ENCODE data around the gene CA7.

The CA7 gene

DNA sequence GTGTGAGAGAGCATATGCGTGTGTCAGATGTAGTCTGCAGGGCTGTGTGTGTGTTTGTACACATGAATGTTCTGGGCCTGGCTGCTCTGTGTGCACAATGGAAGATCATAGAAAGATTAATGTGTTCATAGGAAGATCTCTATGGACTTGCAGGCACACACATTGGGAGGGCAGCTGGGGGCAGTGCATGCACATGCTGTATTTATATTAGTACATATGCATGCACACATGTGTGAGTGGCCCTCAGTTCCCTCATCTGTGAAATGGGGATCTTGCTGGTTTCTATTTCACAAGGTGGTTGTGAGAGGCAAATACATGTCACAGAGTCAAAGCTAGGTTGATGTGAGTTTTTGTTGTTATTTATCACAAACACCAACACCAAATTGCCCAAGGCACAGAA is 2.1 kb downstream of the CA7 start:
- Histone ChIP-seq H3K4me3 (ENCODE audit: low read length) (no peak overlapping the region), H3K36me3 (ENCODE audit: control insufficient read depth, insufficient read depth, low read length, severe bottlenecking) (no peaks in the 10 kb centered on the region), H3K27me3 (replicated peaks; ENCODE audit: control insufficient read depth, insufficient read depth, low read length) (peaks cover 28% of the 10 kb centered on the region)

DNA sequence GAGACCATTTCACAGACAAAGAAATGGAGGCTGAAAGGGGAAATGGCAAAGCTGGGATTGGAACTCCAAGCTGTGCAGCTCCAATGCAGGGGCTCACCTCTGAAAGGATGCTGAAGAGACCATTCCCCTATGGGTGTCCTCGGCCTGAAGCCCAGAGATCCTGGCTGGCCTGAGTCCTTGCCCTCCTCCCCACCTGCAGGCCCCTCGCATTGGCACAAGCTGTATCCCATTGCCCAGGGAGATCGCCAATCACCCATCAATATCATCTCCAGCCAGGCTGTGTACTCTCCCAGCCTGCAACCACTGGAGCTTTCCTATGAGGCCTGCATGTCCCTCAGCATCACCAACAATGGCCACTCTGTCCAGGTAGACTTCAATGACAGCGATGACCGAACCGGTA is 2.6 kb downstream of the CA7 start:
- Histone ChIP-seq H3K36me3 (ENCODE audit: control insufficient read depth, insufficient read depth, low read length, severe bottlenecking) (no peaks in the 10 kb centered on the region), H3K27me3 (replicated peaks; ENCODE audit: control insufficient read depth, insufficient read depth, low read length) (peaks cover 31% of the 10 kb centered on the region)

More for the DNA sequence above, 2.1 kb downstream of the CA7 start:
- Histone ChIP-seq H3K4me1 (ENCODE audit: control insufficient read depth, insufficient read depth, low read length) (peaks cover 3% of the 10 kb centered on the region), H3K9me3 (ENCODE audit: control insufficient read depth, low read length) (no peaks in the 10 kb centered on the region), H3K9ac (ENCODE audit: low read length) (no peak overlapping the region)
- DNase-seq (ENCODE audit: low read depth), result no peak

DNA sequence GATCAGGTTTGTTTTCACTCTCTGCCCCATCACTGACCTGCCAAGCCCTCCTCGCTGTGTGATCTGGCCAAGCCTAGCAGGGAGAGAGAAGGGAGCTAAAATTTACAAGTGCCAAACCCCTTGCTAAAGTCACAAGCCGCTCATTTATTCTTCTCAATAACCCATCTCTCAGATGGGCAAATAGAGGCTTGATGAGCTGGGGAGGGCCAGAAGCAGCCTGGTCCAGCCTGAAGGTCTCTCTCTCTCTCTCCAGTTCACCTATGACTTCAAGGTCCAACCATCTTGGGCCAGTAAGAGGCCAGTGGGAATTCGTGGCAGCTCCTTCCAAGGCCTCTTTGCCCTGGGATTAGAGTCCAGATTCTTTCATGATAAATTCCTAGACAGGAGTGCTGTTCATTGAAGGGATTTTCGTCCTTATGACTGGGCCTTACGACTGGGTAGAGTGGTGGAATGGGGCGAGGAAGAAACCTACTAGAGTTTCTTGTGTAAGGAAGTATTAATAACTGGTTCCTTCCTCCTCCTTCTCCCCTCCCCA is 3.4 kb downstream of the CA7 start:
- DNase-seq (ENCODE audit: low read depth), result no peak
- H3K36me3 ChIP-seq (ENCODE audit: control insufficient read depth, insufficient read depth, low read length, severe bottlenecking), result no peaks in the 10 kb centered on the region

More for the DNA sequence above, 2.6 kb downstream of the CA7 start:
- Histone ChIP-seq H3K4me3 (ENCODE audit: low read length) (no peak overlapping the region), H3K9ac (ENCODE audit: low read length) (no peak overlapping the region), H3K4me1 (ENCODE audit: control insufficient read depth, insufficient read depth, low read length) (peaks cover 3% of the 10 kb centered on the region), H3K9me3 (ENCODE audit: control insufficient read depth, low read length) (no peaks in the 10 kb centered on the region)
- DNase-seq (ENCODE audit: low read depth), result no peak

DNA sequence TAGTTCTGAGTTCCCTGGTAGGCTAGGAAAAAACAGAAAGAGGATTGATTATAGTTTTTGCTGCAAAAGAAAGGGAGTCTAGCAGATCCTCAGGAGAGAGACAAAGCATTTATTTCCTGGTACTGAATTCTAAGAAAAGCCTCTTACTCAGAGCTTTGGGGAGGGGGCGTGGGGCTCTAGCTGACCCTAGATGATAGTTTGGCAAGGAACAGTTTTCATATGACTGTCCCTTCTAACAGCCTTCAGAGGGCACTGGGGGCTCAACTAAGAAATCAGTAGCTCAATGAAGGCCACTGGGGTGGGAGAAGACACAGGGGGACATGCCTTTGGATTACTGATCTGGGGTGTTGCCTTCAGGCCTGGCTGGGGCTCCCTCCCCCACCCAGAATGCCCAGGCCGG is 4.0 kb downstream of the CA7 start:
- no peaks in the 10 kb centered on the region for H3K36me3 ChIP-seq (ENCODE audit: control insufficient read depth, insufficient read depth, low read length, severe bottlenecking)
- peaks cover 3% of the 10 kb centered on the region for H3K4me1 ChIP-seq (ENCODE audit: control insufficient read depth, insufficient read depth, low read length)
- peaks cover 31% of the 10 kb centered on the region for H3K27me3 ChIP-seq (replicated peaks; ENCODE audit: control insufficient read depth, insufficient read depth, low read length)
- no peaks in the 10 kb centered on the region for H3K9me3 ChIP-seq (ENCODE audit: control insufficient read depth, low read length)
- H3K4me3 ChIP-seq (ENCODE audit: low read length), result no peak overlapping the region
- no peak overlapping the region for H3K9ac ChIP-seq (ENCODE audit: low read length)
- no peak for DNase-seq (ENCODE audit: low read depth)

More for the DNA sequence above, 3.4 kb downstream of the CA7 start:
- no peak overlapping the region for H3K9ac ChIP-seq (ENCODE audit: low read length)
- H3K9me3 ChIP-seq (ENCODE audit: control insufficient read depth, low read length), result no peaks in the 10 kb centered on the region
- H3K27me3 ChIP-seq (replicated peaks; ENCODE audit: control insufficient read depth, insufficient read depth, low read length), result peaks cover 31% of the 10 kb centered on the region
- H3K4me1 ChIP-seq (ENCODE audit: control insufficient read depth, insufficient read depth, low read length), result peaks cover 3% of the 10 kb centered on the region
- H3K4me3 ChIP-seq (ENCODE audit: low read length), result no peak overlapping the region

DNA sequence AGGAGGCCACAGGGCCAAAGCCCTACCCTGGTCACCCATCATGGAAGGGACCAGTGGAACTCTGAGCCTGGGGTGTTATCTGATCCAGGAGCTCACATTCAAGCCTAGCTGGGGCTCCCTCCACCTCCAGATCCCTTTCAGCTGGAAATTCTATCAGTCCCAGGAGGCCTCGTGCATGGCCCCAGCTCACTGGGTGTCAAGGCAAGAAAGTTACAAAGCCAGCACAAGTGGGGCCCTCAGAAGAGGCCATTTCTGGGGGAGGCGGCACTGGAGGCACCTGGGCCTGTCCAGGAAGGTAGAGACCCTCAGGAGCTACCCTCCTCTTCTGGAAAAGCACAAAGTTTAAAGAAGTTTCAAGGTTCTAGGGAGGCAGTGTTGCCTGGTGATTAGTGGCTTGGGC is 4.8 kb downstream of the CA7 start:
- Histone ChIP-seq H3K4me3 (ENCODE audit: low read length) (no peak overlapping the region), H3K4me1 (ENCODE audit: control insufficient read depth, insufficient read depth, low read length) (peaks cover 3% of the 10 kb centered on the region), H3K27me3 (replicated peaks; ENCODE audit: control insufficient read depth, insufficient read depth, low read length) (peaks cover 32% of the 10 kb centered on the region), H3K9ac (ENCODE audit: low read length) (no peak overlapping the region), H3K9me3 (ENCODE audit: control insufficient read depth, low read length) (no peaks in the 10 kb centered on the region), H3K36me3 (ENCODE audit: control insufficient read depth, insufficient read depth, low read length, severe bottlenecking) (no peaks in the 10 kb centered on the region)
- DNase-seq (ENCODE audit: low read depth), result no peak

DNA sequence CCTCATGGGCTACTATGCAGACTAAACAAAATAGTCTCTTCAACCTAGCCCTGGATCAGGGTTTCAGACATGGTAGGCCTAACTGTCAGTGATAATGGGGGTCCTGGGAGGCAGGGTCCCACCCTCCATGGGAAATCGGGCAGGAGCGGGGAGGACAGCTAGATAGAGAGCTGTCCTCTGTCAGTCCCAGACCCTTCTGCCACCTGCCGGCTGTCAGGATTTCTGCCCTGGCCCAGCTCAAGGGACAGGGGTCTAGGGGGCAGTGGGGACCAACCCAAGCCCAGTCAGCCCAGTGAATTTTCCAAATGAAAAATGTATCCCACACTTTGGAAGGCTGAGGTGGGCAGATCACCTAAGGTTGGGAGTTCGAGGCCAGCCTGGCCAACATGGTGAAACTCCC is 5.3 kb downstream of the CA7 start:
- H3K36me3 ChIP-seq (ENCODE audit: control insufficient read depth, insufficient read depth, low read length, severe bottlenecking), result no peaks in the 10 kb centered on the region
- no peaks in the 10 kb centered on the region for H3K9me3 ChIP-seq (ENCODE audit: control insufficient read depth, low read length)
- H3K27me3 ChIP-seq (replicated peaks; ENCODE audit: control insufficient read depth, insufficient read depth, low read length), result peaks cover 33% of the 10 kb centered on the region
- no peak for DNase-seq (ENCODE audit: low read depth)
- H3K4me3 ChIP-seq (ENCODE audit: low read length), result no peak overlapping the region
- H3K4me1 ChIP-seq (ENCODE audit: control insufficient read depth, insufficient read depth, low read length), result peaks cover 3% of the 10 kb centered on the region
- H3K9ac ChIP-seq (ENCODE audit: low read length), result no peak overlapping the region

DNA sequence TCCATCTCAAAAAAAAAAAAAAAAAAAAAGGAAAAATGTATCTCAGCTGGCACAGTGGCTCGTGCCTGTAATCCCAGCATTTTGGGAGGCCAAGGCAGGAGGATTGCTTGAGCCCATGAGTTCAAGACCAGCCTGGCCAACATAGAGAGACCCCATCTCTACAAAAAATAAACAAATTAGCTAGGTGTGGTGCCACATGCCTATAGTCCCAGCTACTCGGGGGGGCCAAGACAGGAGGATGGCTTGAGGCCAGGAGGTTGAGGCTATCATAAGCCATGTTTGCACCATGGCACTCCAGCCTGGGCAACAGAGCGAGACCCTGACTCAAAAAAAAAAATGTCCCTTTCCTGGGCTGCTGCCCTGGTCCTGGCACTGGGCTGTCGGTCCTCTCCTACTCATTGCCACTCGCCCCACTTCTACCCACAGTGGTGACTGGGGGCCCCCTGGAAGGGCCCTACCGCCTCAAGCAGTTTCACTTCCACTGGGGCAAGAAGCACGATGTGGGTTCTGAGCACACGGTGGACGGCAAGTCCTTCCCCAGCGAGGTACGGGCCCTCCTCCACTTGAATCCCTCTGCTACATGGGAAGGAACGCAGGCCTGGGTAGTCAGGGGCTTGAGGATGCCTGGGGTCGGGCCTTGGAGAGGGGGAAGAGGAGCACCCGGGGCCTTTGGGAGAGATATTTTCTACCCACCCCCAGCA is 6.1 kb downstream of the CA7 start:
- DNase-seq (ENCODE audit: low read depth), result no peak
- Histone ChIP-seq H3K4me1 (ENCODE audit: control insufficient read depth, insufficient read depth, low read length) (no peaks in the 10 kb centered on the region), H3K4me3 (ENCODE audit: low read length) (no peak overlapping the region), H3K9ac (ENCODE audit: low read length) (no peak overlapping the region), H3K9me3 (ENCODE audit: control insufficient read depth, low read length) (no peaks in the 10 kb centered on the region), H3K36me3 (ENCODE audit: control insufficient read depth, insufficient read depth, low read length, severe bottlenecking) (no peaks in the 10 kb centered on the region), H3K27me3 (replicated peaks; ENCODE audit: control insufficient read depth, insufficient read depth, low read length) (peaks cover 27% of the 10 kb centered on the region)

DNA sequence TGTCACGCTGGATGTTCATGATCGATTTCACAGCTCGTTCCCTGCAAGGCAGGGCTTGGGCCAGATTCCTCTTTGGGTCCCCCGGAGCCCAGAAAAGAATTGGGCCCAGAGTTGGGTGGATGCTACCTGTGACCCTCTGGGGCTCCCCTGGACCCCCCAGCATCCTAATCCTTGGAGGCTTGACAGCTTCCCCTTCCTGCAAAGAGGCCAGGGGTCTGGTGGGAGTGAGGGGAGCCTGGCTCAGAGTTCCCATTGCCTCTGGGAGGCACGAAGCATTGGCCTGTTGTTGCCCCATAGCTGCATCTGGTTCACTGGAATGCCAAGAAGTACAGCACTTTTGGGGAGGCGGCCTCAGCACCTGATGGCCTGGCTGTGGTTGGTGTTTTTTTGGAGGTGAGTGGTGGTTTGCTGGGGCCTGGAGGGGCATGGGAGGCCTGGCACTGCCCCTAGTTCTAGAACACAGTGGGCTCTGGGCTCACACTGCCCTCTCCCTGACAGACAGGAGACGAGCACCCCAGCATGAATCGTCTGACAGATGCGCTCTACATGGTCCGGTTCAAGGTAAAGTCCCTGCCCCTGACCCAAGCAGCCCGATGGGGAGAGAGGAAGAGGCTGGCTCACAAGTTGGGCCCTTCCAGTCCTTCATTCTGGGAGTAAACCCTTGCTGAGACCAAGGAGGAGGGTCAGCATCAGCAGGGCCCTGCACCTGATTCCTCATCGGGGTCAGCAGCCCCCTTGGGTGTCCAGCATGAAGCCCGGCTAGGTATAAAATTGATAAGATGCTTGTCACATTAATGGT is 7.2 kb downstream of the CA7 start:
- Histone ChIP-seq H3K4me3 (ENCODE audit: low read length) (no peak overlapping the region), H3K27me3 (replicated peaks; ENCODE audit: control insufficient read depth, insufficient read depth, low read length) (peaks cover 18% of the 10 kb centered on the region), H3K9ac (ENCODE audit: low read length) (no peak overlapping the region), H3K36me3 (ENCODE audit: control insufficient read depth, insufficient read depth, low read length, severe bottlenecking) (no peaks in the 10 kb centered on the region), H3K4me1 (ENCODE audit: control insufficient read depth, insufficient read depth, low read length) (no peaks in the 10 kb centered on the region), H3K9me3 (ENCODE audit: control insufficient read depth, low read length) (no peaks in the 10 kb centered on the region)
- no peak for DNase-seq (ENCODE audit: low read depth)

DNA sequence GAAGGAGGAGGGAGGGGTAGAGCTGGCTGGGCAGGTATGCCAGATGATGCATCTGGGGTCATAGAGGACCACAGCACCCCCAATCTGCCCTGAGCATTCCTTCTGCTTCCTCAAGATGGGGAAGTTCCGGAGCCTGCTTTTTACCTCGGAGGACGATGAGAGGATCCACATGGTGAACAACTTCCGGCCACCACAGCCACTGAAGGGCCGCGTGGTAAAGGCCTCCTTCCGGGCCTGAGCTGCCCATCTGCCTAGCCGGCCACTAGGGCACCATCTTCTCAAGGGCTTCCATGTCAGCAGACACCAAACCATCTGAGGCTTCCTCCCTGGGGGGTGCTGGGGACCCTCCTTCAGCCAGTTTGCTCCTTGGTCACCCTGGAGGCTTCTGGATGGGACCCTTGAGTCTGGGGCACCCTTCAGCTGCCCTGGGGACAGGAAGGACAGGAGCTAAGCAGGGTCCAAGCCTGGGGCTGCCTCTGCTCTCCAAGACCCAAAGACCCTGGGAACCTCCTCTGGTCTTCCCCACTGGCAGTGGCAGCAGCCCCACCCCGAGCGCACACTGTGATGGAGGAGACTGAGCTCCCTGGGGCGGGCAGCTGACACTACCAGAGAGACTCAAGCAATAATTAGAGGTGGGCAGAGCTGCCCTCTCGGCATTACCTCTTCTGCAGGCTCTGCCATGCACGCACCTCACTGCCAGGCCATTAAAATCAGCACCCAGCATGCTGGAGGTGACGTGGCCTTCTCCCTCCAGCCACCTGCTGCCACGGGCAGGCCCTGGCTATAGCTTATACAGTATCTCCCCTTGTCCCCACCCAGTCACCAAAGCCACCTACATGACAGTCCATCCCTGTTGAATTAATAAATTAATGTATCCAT is 9.3 kb downstream of the CA7 start:
- Histone ChIP-seq H3K9ac (ENCODE audit: low read length) (no peak overlapping the region), H3K27me3 (replicated peaks; ENCODE audit: control insufficient read depth, insufficient read depth, low read length) (peaks cover 10% of the 10 kb centered on the region), H3K9me3 (ENCODE audit: control insufficient read depth, low read length) (no peaks in the 10 kb centered on the region), H3K36me3 (ENCODE audit: control insufficient read depth, insufficient read depth, low read length, severe bottlenecking) (no peaks in the 10 kb centered on the region), H3K4me3 (ENCODE audit: low read length) (no peak overlapping the region), H3K4me1 (ENCODE audit: control insufficient read depth, insufficient read depth, low read length) (no peaks in the 10 kb centered on the region)
- no peak for DNase-seq (ENCODE audit: low read depth)

DNA sequence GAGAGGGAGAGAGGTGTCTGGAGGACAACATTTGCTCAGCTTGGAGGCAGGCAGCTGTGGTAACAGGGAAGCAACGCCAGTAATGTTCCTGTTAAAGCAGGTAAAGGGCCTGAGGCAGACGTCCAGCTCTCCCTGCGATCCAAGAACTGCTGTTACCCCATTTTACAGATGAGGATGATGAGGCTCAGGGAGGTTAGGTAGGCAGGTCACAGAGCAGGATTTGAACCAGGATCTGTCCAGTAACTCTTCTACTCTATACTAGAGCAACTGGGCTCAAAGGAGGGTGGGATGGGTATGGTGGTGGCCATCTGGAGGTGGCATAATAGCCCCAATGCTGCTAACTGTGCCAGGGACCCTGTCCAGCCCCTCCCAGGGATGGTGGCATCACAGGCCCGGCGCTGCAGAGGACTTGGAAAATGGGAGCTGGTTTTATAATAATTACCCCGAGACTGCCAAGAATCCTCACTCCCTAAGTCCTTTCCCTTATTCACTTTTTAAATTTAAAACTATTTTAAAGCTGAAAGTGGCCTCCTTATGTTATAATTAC is 12.0 kb downstream of the CA7 start:
- Histone ChIP-seq H3K36me3 (ENCODE audit: control insufficient read depth, insufficient read depth, low read length, severe bottlenecking) (no peaks in the 10 kb centered on the region), H3K9ac (ENCODE audit: low read length) (no peak overlapping the region), H3K4me3 (ENCODE audit: low read length) (no peak overlapping the region), H3K27me3 (replicated peaks; ENCODE audit: control insufficient read depth, insufficient read depth, low read length) (peaks cover 8% of the 10 kb centered on the region), H3K4me1 (ENCODE audit: control insufficient read depth, insufficient read depth, low read length) (peaks cover 4% of the 10 kb centered on the region), H3K9me3 (ENCODE audit: control insufficient read depth, low read length) (no peaks in the 10 kb centered on the region)
- no peak for DNase-seq (ENCODE audit: low read depth)
